ENCODE data around the gene TTC16.
A peak's percentile ranks its signal among the peaks of the same experiment; 100 is the strongest.

The TTC16 gene

GRCh38 chr9:127720865-127721227 lies 5.0 kb downstream of the TTC16 start:
- no peak for DNase-seq (ENCODE audit: low read depth, low spot score)

DNA sequence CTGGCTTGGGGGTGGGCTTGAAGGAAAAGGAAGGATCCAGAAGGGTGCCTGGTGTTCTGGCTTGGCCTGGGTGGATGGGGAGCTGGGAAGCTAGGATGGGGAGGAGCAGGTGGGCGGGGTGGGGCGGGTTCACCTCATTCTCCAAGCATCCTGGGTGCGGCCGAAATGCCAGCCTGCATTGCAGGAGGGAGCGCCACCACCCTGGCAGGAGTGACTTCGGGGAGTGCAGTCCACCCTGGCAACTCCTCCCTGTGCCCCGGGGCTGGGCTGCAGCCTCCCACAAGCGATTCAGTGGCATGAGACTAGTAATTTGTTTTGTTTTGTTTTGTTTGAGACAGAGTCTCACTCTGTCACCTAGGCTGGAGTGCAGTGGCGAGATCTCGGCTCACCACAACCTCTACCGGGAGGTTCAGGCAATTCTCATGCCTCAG lies 5.5 kb downstream of the TTC16 start:
- no peak for DNase-seq (ENCODE audit: low read depth, low spot score)

- DNase-seq (ENCODE audit: low read depth, low spot score): no peak
Measured at GRCh38 chr9:127722055-127722745, 6.3 kb downstream of the TTC16 start.

- DNase-seq (ENCODE audit: low read depth, low spot score): no peak
Measured at GRCh38 chr9:127723013-127723412, 7.1 kb downstream of the TTC16 start.

GRCh38 chr9:127723444-127723843 lies 7.6 kb downstream of the TTC16 start:
- DNase-seq (ENCODE audit: low read depth, low spot score): no peak

DNA sequence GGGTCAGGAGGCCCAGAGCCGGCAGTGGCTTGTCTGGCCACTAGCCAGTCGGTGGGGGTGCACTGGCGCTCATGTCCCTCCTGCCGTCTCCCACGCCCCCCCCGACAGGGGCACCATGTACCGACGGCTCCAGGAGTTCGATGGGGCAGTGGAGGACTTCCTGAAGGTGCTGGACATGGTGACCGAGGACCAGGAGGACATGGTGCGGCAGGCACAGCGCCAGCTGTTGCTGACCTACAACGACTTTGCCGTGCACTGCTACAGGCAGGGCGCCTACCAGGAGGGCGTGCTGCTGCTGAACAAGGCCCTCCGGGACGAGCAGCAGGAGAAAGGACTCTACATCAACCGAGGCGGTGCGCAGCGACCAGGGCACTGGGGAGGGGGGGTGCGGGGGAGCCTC lies 8.1 kb downstream of the TTC16 start:
- no peak for DNase-seq (ENCODE audit: low read depth, low spot score)

GRCh38 chr9:127726871-127727270 lies 11.0 kb downstream of the TTC16 start:
- no peak for DNase-seq (ENCODE audit: low read depth, low spot score)

DNA sequence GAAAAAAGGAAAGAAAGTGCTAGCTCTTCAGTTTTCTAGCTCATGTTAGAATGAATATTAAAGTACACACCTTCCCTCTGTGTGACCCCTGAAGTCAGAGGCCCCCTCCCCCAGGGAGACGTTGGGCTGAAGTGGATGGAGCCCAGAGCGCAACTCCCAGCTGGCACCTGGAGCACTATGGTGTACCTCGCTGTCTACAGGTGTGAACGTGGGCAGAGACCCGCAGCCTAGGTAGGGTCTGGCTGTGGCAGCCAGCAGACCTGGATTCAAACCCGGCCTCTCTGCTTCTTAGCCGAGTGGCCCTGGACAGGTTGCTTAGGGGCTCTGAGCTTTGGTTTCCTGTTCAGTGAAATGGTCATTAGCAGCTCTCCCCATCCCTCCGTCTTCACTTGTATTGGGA lies 12.9 kb downstream of the TTC16 start:
- DNase-seq (ENCODE audit: low read depth, low spot score): no peak

DNA sequence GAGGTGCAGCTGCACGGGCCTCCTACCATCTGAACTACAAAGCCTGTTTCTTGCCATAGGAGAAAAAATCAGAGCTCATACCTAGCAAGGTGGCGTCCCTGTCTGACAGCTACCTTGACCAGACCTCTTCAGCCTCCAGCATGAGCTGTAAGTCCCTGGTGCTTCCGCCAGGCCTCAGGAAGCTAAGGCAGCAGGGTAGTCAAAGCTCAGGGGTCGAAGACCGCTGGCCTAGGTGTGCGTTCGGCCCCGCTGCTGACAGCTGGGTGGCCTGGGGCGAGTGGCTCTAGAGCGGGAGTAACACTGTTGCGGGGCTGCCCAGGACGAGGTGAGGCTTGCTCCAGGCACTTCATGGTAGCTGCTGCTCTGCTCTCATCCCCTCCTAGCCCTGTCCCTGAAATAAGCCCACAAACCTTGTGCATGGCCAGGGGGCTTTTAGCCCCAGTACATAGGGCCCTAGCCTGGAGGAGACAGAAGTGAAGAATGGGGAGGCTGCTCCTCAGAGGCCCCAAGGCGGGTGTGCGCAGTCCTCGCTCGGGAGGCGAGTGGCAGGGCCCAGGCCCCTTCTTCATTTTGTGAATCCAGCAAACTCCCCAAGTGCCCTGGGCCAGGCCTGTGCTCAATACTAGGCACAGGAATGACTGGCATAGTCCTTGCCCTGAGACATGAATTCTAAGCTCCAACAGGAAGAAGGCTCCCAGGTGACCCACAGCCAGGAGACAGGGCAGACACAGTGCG lies 13.8 kb downstream of the TTC16 start:
- DNase-seq (ENCODE audit: low read depth, low spot score): no peak

DNA sequence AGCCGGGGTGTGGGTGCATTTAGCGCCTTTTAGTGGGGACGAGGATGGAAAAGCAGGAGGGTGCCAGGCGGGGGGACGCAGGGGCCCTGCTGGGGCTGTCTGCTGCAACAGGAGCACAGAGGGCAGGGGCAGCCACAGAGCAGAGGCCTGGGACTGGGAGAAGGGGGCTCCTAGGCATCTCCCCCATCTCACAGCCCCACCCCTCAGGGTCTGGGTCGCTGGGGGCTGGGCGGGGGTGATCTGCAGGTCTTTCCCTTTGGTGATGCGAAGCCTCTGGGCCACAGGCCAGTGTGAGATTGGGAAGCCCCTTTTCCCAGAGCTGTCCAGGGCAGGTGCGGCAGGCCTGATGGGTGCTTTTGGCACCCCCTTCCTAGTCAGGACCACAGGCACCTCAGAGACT lies 14.4 kb downstream of the TTC16 start:
- DNase-seq (ENCODE audit: low read depth, low spot score): no peak

DNA sequence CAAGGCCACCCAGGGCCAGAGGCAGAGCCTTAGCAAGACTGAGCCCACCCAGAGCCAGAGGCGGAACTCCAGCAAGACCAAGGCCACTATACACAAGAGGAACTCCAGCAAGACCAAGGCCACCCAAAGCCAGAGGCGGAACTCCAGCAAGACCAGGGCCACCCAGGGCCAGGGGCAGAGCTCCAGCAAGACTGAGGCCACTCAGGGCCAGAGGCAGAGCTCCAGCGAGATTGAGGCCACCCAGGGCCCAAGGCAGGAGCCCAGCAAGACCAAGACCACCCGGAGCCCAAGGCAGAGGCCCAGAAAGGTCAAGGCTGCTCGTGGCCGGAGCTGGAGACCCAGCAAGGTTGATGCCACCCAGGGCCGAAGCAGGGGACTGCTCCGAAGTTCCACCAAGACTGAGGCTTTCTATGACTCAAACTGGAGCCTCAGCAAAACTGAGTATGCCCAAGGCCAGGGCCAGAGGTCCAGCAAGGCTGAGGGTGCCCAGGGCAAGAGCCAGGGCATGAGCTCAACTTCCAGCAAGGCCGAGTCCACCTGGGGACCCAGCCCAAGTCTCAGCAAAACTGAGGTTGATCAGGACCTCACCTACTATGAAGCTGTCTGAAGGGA lies 15.0 kb downstream of the TTC16 start:
- DNase-seq (ENCODE audit: low read depth, low spot score): no peak

GRCh38 chr9:127731938-127732337 lies 16.1 kb downstream of the TTC16 start:
- no peak for DNase-seq (ENCODE audit: low read depth, low spot score)

- DNase-seq (ENCODE audit: low read depth, low spot score): no peak
Measured at GRCh38 chr9:127732444-127732843, 16.6 kb downstream of the TTC16 start.

DNA sequence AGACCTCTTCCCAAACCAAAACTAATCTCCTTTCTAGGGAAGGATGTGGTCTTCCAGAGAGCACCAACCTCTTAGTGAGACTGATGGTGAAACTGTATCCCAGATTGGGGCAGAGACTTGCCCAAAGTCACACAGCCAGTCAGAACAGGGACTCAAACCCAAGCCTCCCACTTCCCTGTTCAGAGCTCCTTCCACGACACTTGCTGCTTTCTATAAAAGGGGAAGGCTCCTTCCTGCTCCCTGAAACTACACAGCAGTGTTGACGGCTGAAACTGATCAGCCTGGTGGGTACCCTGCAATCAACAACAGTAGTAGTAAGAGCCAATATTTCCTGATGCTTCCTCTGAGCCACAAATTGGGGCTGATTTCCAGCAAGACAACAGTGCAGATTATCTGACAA lies 17.7 kb downstream of the TTC16 start:
- DNase-seq (ENCODE audit: low read depth, low spot score): no peak

- no peak for DNase-seq (ENCODE audit: low read depth, low spot score)
Measured at GRCh38 chr9:127734247-127734746, 18.4 kb downstream of the TTC16 start.

DNA sequence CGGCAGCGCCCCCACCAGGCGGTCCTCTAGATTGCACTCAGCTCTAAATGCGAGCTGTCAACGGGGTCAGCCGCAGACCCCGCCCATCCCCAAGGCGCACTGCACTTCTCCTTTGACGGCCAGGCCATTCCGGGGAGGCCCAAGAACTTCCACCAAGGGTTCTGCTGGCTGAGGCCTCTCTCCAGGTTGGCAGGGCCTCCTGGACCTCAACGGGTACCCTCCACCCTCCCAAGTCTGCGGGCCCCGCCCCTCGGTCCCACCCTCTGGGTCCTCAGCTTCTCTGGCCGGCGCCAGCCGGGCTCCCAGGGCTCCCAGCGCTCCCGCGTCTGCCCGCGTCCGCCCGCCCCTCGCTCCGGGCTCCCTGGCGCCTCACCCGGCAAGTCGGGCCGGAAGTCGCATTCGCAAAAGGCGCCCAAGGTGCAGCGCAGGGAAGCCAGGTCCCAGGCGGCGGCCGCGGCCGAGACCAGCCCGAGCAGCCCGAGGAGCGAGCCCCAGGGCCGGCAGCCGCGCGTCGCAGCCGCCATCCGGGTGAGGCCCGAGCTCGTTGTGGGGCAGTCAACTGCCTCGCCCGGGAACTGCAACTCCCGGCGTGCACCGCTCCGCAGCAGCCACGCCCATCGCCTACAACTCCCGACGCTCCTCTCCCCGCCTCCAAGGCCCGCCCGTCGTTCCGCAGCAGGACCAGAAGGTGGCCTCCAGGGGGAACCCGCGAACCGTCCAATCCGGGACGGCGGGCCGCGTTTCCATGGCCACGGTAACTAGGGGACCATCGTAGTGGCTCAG lies 19.1 kb downstream of the TTC16 start, which contains the start of gene TOR2A:
Gene TOR2A (minus strand): TSS at position 548 of the 783 bp plus-strand sequence. CDS start 24 bp downstream, at position 524.
- no peak for DNase-seq (ENCODE audit: low read depth, low spot score)

DNA sequence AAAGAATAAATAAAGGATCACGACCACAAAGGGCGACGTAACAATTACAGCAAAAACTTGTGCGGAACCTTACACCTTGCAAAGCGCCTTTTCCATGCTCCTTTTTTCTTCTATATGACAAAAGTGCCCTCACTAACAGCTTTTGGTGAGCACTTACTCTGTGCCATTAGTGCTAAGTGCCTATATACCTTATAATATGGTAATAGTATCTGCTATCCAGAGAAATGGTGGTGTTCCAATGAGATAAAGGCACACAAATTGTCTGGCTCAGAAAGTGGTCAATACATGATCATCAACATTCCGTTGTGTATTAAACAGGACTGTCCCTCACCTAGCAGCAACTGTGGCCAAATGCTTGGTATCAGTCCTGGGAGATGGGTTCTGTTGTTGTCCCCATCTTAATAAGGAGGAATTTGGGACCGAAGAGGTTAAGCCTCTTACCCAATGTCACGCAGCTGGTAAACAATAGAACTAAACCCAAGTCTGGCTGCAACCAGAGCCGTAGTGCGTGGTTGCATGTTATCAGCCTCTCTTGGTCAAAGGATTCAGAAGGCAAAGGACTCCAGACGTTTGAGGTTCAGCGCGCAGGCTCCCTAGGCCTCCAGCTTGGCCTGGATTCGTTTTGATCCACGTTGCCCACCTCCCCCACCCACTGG lies 19.8 kb downstream of the TTC16 start:
- no peak for DNase-seq (ENCODE audit: low read depth, low spot score)

GRCh38 chr9:127738666-127739065 lies 22.8 kb downstream of the TTC16 start:
- no peak for DNase-seq (ENCODE audit: low read depth, low spot score)

- no peak for DNase-seq (ENCODE audit: low read depth, low spot score)
Measured at GRCh38 chr9:127739614-127740330, 23.9 kb downstream of the TTC16 start.

- peak; percentile 80 for DNase-seq (ENCODE audit: low read depth, low spot score)
Measured at GRCh38 chr9:127741831-127742434, 26.1 kb downstream of the TTC16 start.
